Natural killer cell treated with Interleukin-12 subunit alpha and Interleukin-12 subunit beta and Interleukin-15 and Interleukin-18, amount 100 ng/mL, for 72 hours (primary cell): ENCODE measurements around the gene PAQR5. TPM values are rescaled to one million over a fixed set of nuclear protein-coding genes. Genes with fewer than 3 reads are reported as not detected.
"Not testable (repeated sequence)": the region's sequence is repeated elsewhere in the genome, so short reads cannot be mapped to it uniquely, and the experiment has no call there.

Experiments used
- ATAC-seq, 2 donors: fragments of 150-1000 bp; cut with Tn5 transposase in 1 of 2; sonication (Bioruptor Pico), chemical (Tn5 transposase) in 1 of 2; 2 replicates each; pipeline ENCODE4 v1.10.0; 2021
- DNase-seq: peaks from one replicate; pipeline ENCODE4 v3.0.0; 2022; ENCODE audit warnings: low spot score
- H3K27ac Mint-ChIP-seq, 2 donors: 1 replicate in 1 of 2; 2 replicates in 1 of 2; pipeline ENCODE4 v1.8.0; 2022; ENCODE audit warnings: mixed read lengths in 2 of 2, mild to moderate bottlenecking in 1 of 2, moderate library complexity in 1 of 2
- H3K27me3 Mint-ChIP-seq, 2 donors: 1 replicate in 1 of 2; 2 replicates in 1 of 2; pipeline ENCODE4 v1.8.0; 2022; ENCODE audit warnings: mixed read lengths in 2 of 2
- H3K36me3 Mint-ChIP-seq: one replicate; pipeline ENCODE4 v1.8.0; 2022; ENCODE audit warnings: mixed read lengths
- H3K4me1 Mint-ChIP-seq, 2 donors: 1 replicate in 1 of 2; 2 replicates in 1 of 2; pipeline ENCODE4 v1.8.0; 2022; ENCODE audit warnings: low read depth in 2 of 2, mixed read lengths in 2 of 2, mild to moderate bottlenecking in 1 of 2
- H3K4me3 Mint-ChIP-seq: one replicate; pipeline ENCODE4 v1.8.0; 2022; ENCODE audit warnings: mixed read lengths
- H3K9me3 Mint-ChIP-seq: 2 replicates; pipeline ENCODE4 v1.8.0; 2022; ENCODE audit warnings: mixed read lengths
- total RNA-seq, 2 donors: library from RNA; stranded (reverse); gene quantifications; one replicate each; pipeline ENCODE4 v1.2.3, GENCODE V29; 2022

PAQR5 gene
- total RNA-seq, 2 donors from 2014 or later, result not detected

DNA sequence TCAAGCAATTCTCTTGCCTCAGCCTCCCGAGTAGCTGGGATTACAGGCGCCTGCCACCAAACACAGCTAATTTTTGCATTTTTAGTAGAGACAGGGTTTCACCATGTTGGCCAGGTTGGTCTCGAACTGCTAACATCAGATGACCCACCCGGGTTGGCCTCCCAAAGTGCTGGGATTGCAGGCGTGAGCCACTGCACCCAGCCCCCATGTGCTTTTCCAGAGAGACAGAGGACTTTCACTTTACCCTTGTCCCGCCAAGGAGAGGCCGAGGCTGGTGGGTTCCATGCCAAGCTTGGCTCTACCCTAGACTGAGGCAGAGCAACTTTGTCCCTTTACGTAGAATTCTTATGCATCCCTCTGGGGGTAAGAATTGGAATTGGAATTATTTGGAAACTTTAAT lies 2.4 kb downstream of the PAQR5 start:
- H3K27ac Mint-ChIP-seq, H3K9me3 Mint-ChIP-seq, DNase-seq, H3K36me3 Mint-ChIP-seq, ATAC-seq, H3K4me1 Mint-ChIP-seq: not testable (repeated sequence)
- Mint-ChIP-seq H3K4me3 (peak overlapping the region; percentile 38), H3K27me3 (peaks cover 19 to 43% of the 10 kb centered on the region in 2 donors)

DNA sequence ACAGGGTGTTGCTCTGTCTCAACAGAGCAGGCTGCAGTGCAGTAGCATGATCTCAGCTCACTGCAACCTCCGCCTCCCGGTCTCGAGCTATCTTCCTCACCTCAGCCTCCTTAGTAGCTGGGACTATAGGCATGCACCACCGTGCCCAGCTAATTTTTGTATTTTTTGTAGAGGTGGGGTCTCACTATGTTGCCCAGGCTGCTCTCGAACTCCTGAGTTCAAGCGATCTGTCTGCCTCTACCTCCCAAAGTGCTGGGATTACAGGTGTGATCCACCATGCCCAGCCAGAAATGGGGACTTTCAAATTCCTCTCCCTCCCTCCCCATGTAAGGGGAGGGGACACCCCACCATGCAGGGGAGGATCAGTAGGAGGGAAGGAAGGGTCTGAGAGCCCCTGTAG lies 3.4 kb downstream of the PAQR5 start:
- H3K27me3 Mint-ChIP-seq, result peaks cover 19 to 36% of the 10 kb centered on the region in 2 donors
- H3K4me3 Mint-ChIP-seq, H3K4me1 Mint-ChIP-seq: not testable (repeated sequence)

DNA sequence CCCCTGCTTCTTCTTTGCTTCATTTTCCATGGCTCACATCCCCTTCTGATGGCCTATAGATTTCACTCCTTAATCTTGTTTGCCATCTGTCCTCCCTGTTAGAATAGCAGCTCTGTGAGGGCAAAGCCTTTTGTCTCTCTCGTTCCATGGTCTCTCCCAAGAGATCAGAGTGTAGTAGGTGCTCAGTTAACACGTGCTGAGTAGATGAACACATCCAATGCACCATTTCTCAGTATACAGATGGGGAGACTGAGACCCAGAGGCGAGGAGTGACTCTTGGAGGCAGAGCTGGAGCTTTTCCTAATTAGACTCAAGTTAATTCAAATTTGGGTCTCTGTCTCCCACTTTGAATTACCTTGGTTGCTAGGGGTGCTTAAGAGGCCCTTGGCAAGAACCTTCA lies 4.2 kb downstream of the PAQR5 start:
- peaks cover 3 to 6% of the 10 kb centered on the region in 2 donors for H3K4me1 Mint-ChIP-seq
- H3K27me3 Mint-ChIP-seq, result peaks cover 23 to 28% of the 10 kb centered on the region in 2 donors
- H3K9me3 Mint-ChIP-seq, result no peaks in the 10 kb centered on the region
- no peak overlapping the region for H3K27ac Mint-ChIP-seq
- H3K4me3 Mint-ChIP-seq, result no peak overlapping the region
- no peaks in the 10 kb centered on the region for H3K36me3 Mint-ChIP-seq
- no peak for DNase-seq
- no peak for ATAC-seq

More for the DNA sequence above, 3.4 kb downstream of the PAQR5 start:
- not testable (repeated sequence) for H3K36me3 Mint-ChIP-seq, H3K27ac Mint-ChIP-seq, H3K9me3 Mint-ChIP-seq, ATAC-seq, DNase-seq

DNA sequence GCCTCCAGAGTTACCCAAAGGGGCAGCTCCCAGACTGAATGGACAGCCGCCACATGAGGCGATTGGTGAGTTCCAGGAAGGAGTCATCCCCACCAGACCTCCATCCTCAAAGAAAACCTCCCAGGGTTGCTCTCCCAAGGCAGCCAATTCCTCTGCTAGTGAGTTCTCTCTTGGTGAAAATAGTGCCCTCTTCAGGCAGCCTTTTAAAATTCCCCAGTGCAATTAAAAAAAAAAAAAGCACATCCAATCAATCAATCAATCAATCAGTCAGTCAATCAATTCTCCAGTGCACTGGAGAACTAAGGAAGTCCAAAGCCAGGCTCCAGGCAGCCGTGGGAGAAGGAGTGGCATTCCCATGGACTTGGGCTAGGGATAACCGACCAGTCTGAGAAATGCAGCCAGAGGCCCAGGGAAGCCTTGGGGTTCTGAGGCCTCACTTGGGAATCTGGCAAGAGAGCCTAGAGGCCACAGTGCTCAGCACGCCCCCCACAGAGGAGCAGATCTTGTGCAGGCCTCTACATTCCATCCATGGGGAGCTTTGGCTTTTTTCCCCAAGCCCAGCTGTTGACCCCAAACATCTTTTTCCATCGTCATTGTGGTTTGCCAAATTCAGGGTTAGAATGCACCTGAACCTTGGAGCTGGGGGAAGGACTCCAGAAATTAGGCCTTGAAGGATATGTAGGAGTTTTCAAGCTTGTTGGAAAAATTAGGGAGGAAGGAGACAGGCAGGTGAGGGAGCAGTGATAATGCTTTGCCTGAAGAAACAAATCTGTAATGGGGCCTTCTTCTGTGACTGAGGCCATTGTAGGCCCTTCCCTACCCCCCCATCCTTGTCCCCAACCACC lies 4.8 kb downstream of the PAQR5 start:
- Mint-ChIP-seq H3K9me3 (no peaks in the 10 kb centered on the region), H3K4me1 (peaks cover 3 to 6% of the 10 kb centered on the region in 2 donors), H3K36me3 (no peaks in the 10 kb centered on the region), H3K4me3 (no peak overlapping the region), H3K27me3 (peaks cover 25 to 33% of the 10 kb centered on the region in 2 donors), H3K27ac (no peak overlapping the region)
- DNase-seq, result no peak
- ATAC-seq, result no peak

DNA sequence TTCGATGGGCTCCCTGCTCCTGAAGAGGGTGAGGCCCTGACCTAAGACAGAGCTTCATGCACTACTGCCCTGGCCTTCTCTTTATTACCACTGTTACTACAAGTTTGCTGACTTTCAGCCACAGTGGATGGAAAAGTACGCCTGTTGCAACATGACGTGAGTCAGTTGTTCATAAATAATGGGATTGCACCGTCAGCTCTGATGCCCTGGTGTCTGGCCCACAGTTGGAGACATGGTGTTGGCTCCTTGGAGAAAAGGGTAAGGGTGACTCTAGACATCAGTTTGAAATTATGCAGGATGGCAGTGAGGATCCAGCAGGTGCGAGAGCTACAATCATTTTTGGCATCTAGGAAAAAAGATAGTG lies 5.5 kb downstream of the PAQR5 start:
- no peak overlapping the region for H3K4me3 Mint-ChIP-seq
- no peaks in the 10 kb centered on the region for H3K9me3 Mint-ChIP-seq
- peaks cover 30 to 39% of the 10 kb centered on the region in 2 donors for H3K27me3 Mint-ChIP-seq
- ATAC-seq, result no peak
- peak; percentile 32 for DNase-seq
- H3K36me3 Mint-ChIP-seq, result no peaks in the 10 kb centered on the region
- H3K4me1 Mint-ChIP-seq, result peaks cover 3 to 6% of the 10 kb centered on the region in 2 donors
- no peak overlapping the region for H3K27ac Mint-ChIP-seq

DNA sequence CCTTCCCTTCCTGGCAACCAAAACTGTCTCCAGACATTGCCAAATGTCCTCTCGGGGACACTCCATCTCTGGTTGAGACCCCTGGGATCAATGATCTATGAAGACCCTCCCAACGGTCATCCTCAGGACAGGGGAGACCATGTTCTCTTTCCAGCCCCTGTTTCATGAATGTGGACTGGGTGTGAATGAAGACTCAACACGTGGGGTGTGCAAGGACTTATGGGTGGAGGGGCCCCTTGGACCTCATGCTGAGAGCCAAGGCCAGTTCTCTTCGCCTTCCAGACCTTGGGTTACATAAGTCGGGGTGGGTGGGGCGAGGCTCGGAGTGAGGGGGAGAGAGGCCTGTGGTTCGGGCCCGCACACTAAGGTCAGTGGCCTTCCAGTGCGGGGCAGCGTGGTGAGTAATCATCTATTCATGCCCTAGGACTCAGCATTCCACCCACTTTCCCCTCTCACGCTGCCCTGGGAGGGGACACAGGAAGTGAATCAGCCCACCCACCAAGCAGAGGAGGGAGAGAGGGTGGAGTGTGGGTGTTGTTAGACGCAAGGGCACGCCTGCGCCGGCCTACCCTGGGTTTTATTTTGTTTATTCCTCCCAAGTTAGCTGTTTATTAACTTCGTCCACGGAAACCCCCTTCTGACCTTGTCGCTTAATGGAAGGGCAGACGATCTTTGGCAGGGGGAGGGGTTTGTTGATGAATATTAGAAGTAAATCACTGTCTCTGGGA lies 6.7 kb downstream of the PAQR5 start:
- no peak overlapping the region for H3K27ac Mint-ChIP-seq
- peaks cover 28 to 38% of the 10 kb centered on the region in 2 donors for H3K27me3 Mint-ChIP-seq
- H3K9me3 Mint-ChIP-seq, result no peaks in the 10 kb centered on the region
- no peaks in the 10 kb centered on the region for H3K36me3 Mint-ChIP-seq
- DNase-seq, result peak; percentile 29
- ATAC-seq, result no peak
- H3K4me1 Mint-ChIP-seq, result peaks cover 0 to 6% of the 10 kb centered on the region in 2 donors
- H3K4me3 Mint-ChIP-seq, result no peak overlapping the region

DNA sequence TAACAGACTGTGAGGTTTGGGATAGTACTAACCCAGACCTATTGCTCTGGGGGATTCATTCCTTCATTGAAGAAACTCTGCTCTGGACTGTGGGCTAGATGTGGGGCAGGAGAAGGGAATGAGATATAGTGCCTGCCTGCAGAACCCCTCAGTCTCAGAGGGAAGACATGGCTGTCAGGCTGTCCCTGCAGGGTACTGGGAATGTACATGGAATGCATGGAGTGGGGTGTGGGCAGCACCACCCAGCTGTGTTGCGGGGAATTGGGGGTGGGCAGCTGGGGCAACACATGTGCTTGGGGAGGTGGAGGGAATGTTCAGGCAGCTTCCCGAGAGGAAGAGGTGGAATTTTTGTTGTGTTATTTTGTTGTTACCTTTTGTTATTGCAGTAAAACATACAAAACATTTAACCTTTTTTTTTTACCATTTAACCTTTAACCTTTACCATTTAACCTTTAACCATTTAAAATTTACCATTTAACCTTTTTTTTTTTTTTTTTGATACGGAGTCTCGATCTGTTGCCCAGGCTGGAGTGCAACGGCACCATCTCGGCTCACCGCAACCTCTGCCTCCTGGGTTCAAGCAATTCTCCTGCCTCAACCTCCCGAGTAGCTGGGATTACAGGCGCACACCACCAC lies 7.3 kb downstream of the PAQR5 start:
- Mint-ChIP-seq H3K27me3 (peaks cover 26 to 34% of the 10 kb centered on the region in 2 donors), H3K27ac (no peak overlapping the region), H3K36me3 (no peaks in the 10 kb centered on the region), H3K4me1 (no peaks in the 10 kb centered on the region), H3K4me3 (no peak overlapping the region), H3K9me3 (no peaks in the 10 kb centered on the region)
- ATAC-seq (no peak), DNase-seq (no peak)

DNA sequence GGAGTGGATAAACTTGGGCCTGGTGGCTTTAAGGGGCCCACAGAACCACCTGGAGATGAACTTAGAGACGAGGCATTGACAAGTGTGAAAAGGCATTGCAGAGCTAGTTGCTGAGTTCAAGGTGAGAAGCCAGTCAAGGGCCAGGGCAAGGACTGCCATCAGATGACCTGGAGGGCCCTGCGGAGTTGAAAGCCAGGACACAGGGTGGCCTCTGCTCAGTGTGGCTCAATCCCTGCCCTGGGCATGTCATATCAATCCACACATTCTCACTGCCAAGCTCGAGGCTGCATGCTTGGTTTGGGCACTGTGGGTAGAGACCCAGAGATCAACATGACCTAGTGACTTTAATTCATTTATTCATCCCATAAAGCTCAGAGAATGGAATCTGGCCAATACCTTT lies 9.2 kb downstream of the PAQR5 start:
- H3K4me3 Mint-ChIP-seq, result no peak overlapping the region
- no peaks in the 10 kb centered on the region for H3K36me3 Mint-ChIP-seq
- H3K27me3 Mint-ChIP-seq, result peaks cover 19 to 33% of the 10 kb centered on the region in 2 donors
- DNase-seq (peak; percentile 41), ATAC-seq (no peak)
- H3K27ac Mint-ChIP-seq, result no peak overlapping the region
- H3K9me3 Mint-ChIP-seq, result no peaks in the 10 kb centered on the region
- H3K4me1 Mint-ChIP-seq, result no peaks in the 10 kb centered on the region

DNA sequence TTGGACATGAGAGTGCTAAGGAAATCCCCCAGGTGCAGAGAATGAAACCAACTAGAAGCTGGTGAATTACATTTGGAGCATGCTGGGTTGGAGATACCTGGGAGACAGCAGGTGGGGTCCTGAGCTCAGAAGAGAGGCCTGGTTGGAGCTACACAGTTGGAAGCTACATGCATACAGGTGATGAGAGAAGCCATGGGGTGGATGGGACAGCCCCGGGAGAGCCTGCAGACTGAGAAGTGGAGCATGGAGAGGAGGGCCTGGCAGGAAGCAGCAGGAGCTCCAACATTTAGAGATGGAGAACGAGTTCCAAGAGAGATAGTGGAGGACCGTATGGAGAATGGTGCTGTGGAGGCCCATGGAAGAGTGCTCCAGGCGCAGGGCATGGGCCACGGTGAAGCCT lies 10.2 kb downstream of the PAQR5 start:
- H3K27ac Mint-ChIP-seq, result no peak overlapping the region
- H3K4me3 Mint-ChIP-seq, result no peak overlapping the region
- DNase-seq (no peak), ATAC-seq (no peak)
- H3K27me3 Mint-ChIP-seq, result peaks cover 18 to 28% of the 10 kb centered on the region in 2 donors
- no peaks in the 10 kb centered on the region for H3K4me1 Mint-ChIP-seq
- no peaks in the 10 kb centered on the region for H3K9me3 Mint-ChIP-seq
- H3K36me3 Mint-ChIP-seq, result no peaks in the 10 kb centered on the region

DNA sequence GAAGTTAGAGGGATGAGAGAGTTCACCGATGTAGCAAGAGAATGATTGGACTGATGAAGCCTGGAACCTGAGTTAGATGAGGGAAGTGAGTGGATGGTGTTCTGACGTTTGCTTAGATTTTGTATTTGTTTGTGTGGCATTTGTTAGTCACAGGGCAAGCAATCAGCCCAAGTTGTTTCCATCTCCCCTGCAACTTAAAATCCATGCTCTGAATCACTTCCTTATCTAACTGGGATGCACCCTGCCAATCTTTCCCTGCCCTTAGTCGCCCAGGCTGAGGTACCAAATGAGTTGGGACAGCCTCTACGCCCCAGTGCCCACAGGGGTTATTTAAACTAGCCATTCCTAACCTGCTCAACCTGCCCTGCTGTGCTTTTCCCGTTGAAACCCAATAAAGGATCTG lies 12.6 kb downstream of the PAQR5 start:
- Mint-ChIP-seq H3K27ac (no peak overlapping the region), H3K36me3 (no peaks in the 10 kb centered on the region), H3K9me3 (no peaks in the 10 kb centered on the region), H3K4me3 (no peak overlapping the region), H3K4me1 (no peaks in the 10 kb centered on the region), H3K27me3 (peaks cover 26 to 28% of the 10 kb centered on the region in 2 donors)
- peak; percentile 46 for DNase-seq
- no peak for ATAC-seq

DNA sequence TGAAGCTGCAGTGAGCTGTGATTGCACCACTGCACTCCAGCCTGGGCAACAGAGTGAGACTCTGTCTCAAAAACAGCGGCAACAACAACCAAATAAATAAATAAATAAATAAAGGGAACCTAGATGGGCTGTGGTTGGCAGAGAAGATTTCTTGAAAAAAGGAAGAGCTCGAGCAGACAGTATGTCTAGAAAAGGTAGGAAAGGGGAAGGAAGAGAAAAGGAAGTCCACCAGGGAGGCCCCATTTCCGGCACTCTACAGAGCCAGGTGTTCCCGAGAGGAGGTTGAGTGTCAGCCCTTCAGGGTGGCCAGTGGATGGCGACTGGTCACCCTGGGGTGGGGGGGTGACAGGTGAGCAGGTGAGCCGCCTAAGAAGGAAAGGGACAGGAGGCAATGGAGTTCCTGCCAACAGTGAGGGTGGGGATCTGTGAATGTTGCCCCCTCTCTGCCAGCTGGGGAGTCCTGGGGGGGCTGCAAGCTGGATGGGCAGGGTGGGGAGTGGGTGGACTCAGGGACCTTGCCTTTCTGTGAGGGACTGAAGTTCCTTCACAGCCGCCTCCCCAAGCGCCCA lies 14.8 kb downstream of the PAQR5 start:
- ATAC-seq (no peak), DNase-seq (peak; percentile 20)
- Mint-ChIP-seq H3K36me3 (no peaks in the 10 kb centered on the region), H3K27me3 (peaks cover 24 to 28% of the 10 kb centered on the region in 2 donors), H3K27ac (no peak overlapping the region), H3K9me3 (no peaks in the 10 kb centered on the region), H3K4me1 (no peaks in the 10 kb centered on the region), H3K4me3 (no peak overlapping the region)

DNA sequence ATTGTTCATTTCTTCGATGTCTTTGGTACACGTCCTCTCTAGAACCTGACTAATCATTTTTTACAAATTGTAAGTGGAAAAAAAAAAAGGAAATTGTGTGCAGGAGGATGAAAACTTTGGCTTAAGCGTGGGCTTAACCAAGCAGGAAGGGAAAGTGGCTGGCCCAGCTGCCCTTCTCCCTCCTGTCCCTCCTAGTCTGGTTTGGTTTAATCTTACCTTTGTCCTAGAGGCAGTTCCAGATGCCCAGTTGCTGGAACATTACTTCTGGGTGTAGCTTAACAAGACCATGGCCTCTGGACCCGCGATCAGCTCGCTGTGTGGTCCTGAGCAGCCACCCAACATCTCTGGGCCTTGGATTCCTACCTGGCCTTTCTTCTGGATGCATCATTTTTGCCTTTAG lies 15.4 kb downstream of the PAQR5 start:
- Mint-ChIP-seq H3K27ac (no peak overlapping the region), H3K27me3 (peaks cover 18 to 23% of the 10 kb centered on the region in 2 donors), H3K36me3 (no peaks in the 10 kb centered on the region), H3K4me1 (no peaks in the 10 kb centered on the region), H3K4me3 (no peak overlapping the region), H3K9me3 (no peaks in the 10 kb centered on the region)
- ATAC-seq, result no peak
- DNase-seq, result no peak

DNA sequence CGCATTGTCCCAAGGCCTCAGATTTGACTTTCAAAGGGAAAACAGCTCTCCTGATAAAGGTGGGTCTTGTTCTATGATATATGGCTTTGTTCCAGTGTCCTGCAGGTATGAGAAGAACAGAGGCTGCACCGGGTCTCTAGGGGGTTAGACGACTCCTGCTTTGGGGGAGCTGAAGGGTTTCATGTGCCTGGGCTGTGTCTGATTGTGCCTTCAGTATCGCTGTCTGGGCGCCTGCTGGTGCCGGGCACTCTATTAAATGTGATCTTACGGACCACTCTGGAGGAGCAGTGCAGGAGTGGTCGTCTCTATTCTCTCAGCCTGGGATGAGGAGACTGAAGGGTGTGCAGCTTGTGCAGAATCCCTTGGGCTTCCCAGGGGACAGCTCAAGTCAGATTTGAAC lies 16.0 kb downstream of the PAQR5 start:
- Mint-ChIP-seq H3K27ac (no peak overlapping the region), H3K9me3 (no peaks in the 10 kb centered on the region), H3K4me1 (no peaks in the 10 kb centered on the region), H3K27me3 (peaks cover 14 to 24% of the 10 kb centered on the region in 2 donors), H3K4me3 (no peak overlapping the region), H3K36me3 (no peaks in the 10 kb centered on the region)
- DNase-seq (peak; percentile 34), ATAC-seq (peak in 1 of 2 donors; percentile 15)
